K562 (cell line): ENCODE results near the gene RAB12. TPM values are rescaled to one million over a fixed set of nuclear protein-coding genes. Genes with fewer than 3 reads are reported as not detected.

Experiments
- BMI1 ChIP-seq: fragments of 150-350 bp; IDR thresholded peaks from 2 replicates; pipeline ENCODE4 v1.6.1; 2014; ENCODE audit warnings: low read length
- REST ChIP-seq, 2 experiments: fragments of 450-650 bp; formaldehyde crosslinking in 1 of 2; IDR thresholded peaks; 2 replicates each; pipeline versions ENCODE4 v1.4.0 to v1.6.1; 2014 to 2020; ENCODE audit warnings: mild to moderate bottlenecking in 2 of 2, borderline replicate concordance in 1 of 2, low read depth in 1 of 2
- polyA plus RNA-seq, 8 experiments: library from polyadenylated mRNA; depleted of rRNA in 4 of 8; stranded (reverse) in 5 of 8; unstranded in 3 of 8; fragments of >200 nt; fragmentation: Nextera tagmentation in 2 of 8; fragmentation: Illumina TruSeq in 1 of 8; extraction: Ambion mirVana in 2 of 8; extraction: Trizol in 1 of 8; gene quantifications; 2 replicates each; pipeline versions ENCODE4 v1.2.1 to v1.2.3, GENCODE V29; 2011 to 2014; ENCODE audit warnings: inconsistent platforms in 1 of 8, missing spikeins in 1 of 8
- total RNA-seq, 7 experiments: library from RNA; depleted of rRNA in 6 of 7; stranded (reverse); fragments of >200 nt in 6 of 7; fragmentation: Illumina TruSeq in 2 of 7; extraction: Trizol in 2 of 7; gene quantifications; 2 replicates each; pipeline versions ENCODE4 v1.2.1 to v1.2.3, GENCODE V29; 2011 to 2021; ENCODE audit warnings: low replicate concordance in 1 of 7

The RAB12 gene
- total and polyA plus RNA-seq, 9 of the 15 experiments (the other 6 are each of a cell fraction or from before 2014, with no cell fraction given), result 0.48 to 21.6 (median 18.8) TPM

- TF ChIP-seq REST (IDR thresholded peaks at IDR 0.05; ENCODE audit: borderline replicate concordance) (no peak), REST (CRISPR knock-in tag; IDR thresholded peaks at IDR 0.05; ENCODE audit: low read depth) (no peak), BMI1 (no peak)
Observed at GRCh38 chr18:8681196-8681595, 72.0 kb downstream of the RAB12 start (continued).
